Activated naive CD8-positive, alpha-beta T cell treated with anti-CD3 and anti-CD28 coated beads, Interleukin-2, amount 10 ng/mL, durations not matched to agents 7 days and 5 days (primary cell): ENCODE measurements around the gene UGT1A4. TPM values are rescaled to one million over a fixed set of nuclear protein-coding genes. Genes with fewer than 3 reads are reported as not detected.
"Not testable (repeated sequence)": the region's sequence is repeated elsewhere in the genome, so short reads cannot be mapped to it uniquely, and the experiment has no call there.

ENCODE experiments used
- ATAC-seq: fragments of 150-1000 bp; cut with Tn5 transposase; one replicate; pipeline ENCODE4 v1.10.0; 2021; ENCODE audit warnings: low read depth, moderate library complexity
- POLR2A ChIA-PET: fragments of 350-600 bp; sonication (Branson Sonifier 250); formaldehyde crosslinking; loops from one replicate; lab custom pipeline; 2021; ENCODE audit warnings: antibody characterized with exemption; lab: Charles Lee
- DNase-seq: peaks from one replicate; pipeline ENCODE4 v3.0.0; 2021
- H3K27ac Mint-ChIP-seq: one replicate; pipeline ENCODE4 v1.8.0; 2022; ENCODE audit warnings: mild to moderate bottlenecking, mixed read lengths
- H3K27me3 Mint-ChIP-seq: one replicate; pipeline ENCODE4 v1.8.0; 2022; ENCODE audit warnings: mild to moderate bottlenecking, moderate library complexity, mixed read lengths
- H3K36me3 Mint-ChIP-seq: one replicate; pipeline ENCODE4 v1.8.0; 2021; ENCODE audit warnings: mild to moderate bottlenecking, mixed read lengths
- H3K4me1 Mint-ChIP-seq: one replicate; pipeline ENCODE4 v1.8.0; 2021; ENCODE audit warnings: mixed read lengths
- H3K4me3 Mint-ChIP-seq: one replicate; pipeline ENCODE4 v1.8.0; 2022; ENCODE audit warnings: mild to moderate bottlenecking, moderate library complexity, mixed read lengths
- H3K9me3 Mint-ChIP-seq: one replicate; pipeline ENCODE4 v1.8.0; 2021; ENCODE audit warnings: mixed read lengths
- total RNA-seq, 2 experiments: library from RNA; stranded (reverse); gene quantifications; one replicate each; pipeline ENCODE4 v1.2.3, GENCODE V29; 2021

Gene UGT1A4
- total RNA-seq, 2 experiments from 2014 or later, result not detected

GRCh38 chr2:233689031-233689430 is 29.5 kb upstream of the UGT1A4 start:
- no peak overlapping the region for H3K4me3 Mint-ChIP-seq
- H3K4me1 Mint-ChIP-seq, result no peaks in the 10 kb centered on the region
- no peaks in the 10 kb centered on the region for H3K36me3 Mint-ChIP-seq
- no peak overlapping the region for H3K27ac Mint-ChIP-seq
- no peak for DNase-seq
- no peaks in the 10 kb centered on the region for H3K9me3 Mint-ChIP-seq
- POLR2A ChIA-PET, result no interaction called here
- ATAC-seq, result no peak
- peaks cover 5% of the 10 kb centered on the region for H3K27me3 Mint-ChIP-seq

GRCh38 chr2:233689501-233689900 is 29.0 kb upstream of the UGT1A4 start:
- no peak overlapping the region for H3K4me3 Mint-ChIP-seq

GRCh38 chr2:233690444-233690843 is 28.1 kb upstream of the UGT1A4 start:
- H3K4me3 Mint-ChIP-seq, result no peak overlapping the region
- H3K27me3 Mint-ChIP-seq, result peaks cover 5% of the 10 kb centered on the region
- no peaks in the 10 kb centered on the region for H3K9me3 Mint-ChIP-seq
- POLR2A ChIA-PET, result no interaction called here
- no peak overlapping the region for H3K27ac Mint-ChIP-seq
- ATAC-seq, result no peak
- no peaks in the 10 kb centered on the region for H3K4me1 Mint-ChIP-seq
- DNase-seq, result no peak
- H3K36me3 Mint-ChIP-seq, result no peaks in the 10 kb centered on the region

More at GRCh38 chr2:233689501-233689900, 29.0 kb upstream of the UGT1A4 start:
- H3K9me3 Mint-ChIP-seq, result no peaks in the 10 kb centered on the region
- DNase-seq, result no peak
- no peaks in the 10 kb centered on the region for H3K4me1 Mint-ChIP-seq
- peaks cover 5% of the 10 kb centered on the region for H3K27me3 Mint-ChIP-seq
- H3K36me3 Mint-ChIP-seq, result no peaks in the 10 kb centered on the region
- POLR2A ChIA-PET, result no interaction called here
- no peak for ATAC-seq
- H3K27ac Mint-ChIP-seq, result no peak overlapping the region

- POLR2A ChIA-PET, result no interaction called here
- no peaks in the 10 kb centered on the region for H3K36me3 Mint-ChIP-seq
- no peaks in the 10 kb centered on the region for H3K9me3 Mint-ChIP-seq
These were observed 26.8 kb upstream of the UGT1A4 start for GRCh38 chr2:233691443-233692433.

GRCh38 chr2:233692648-233693047 is 25.9 kb upstream of the UGT1A4 start, which contains the start of gene UGT1A6:
Gene UGT1A6 (plus strand): TSS chr2:233692890. CDS start chr2:233693005, 115 bp downstream.
- H3K4me3 Mint-ChIP-seq, result no peak within 1 kb of the TSS
- ATAC-seq (no peak), DNase-seq (no peak)
- peaks cover 17% of the 10 kb centered on the region for H3K27me3 Mint-ChIP-seq
- no peaks in the 10 kb centered on the region for H3K36me3 Mint-ChIP-seq
- no peaks in the 10 kb centered on the region for H3K9me3 Mint-ChIP-seq
- no peaks in the 10 kb centered on the region for H3K4me1 Mint-ChIP-seq
- no peak within 1 kb of the TSS for H3K27ac Mint-ChIP-seq
- POLR2A ChIA-PET, result no interaction called here

More at GRCh38 chr2:233691443-233692433, 26.8 kb upstream of the UGT1A4 start:
- Mint-ChIP-seq H3K4me1 (no peaks in the 10 kb centered on the region), H3K27ac (no peak overlapping the region), H3K27me3 (peaks cover 9% of the 10 kb centered on the region), H3K4me3 (no peak overlapping the region)
- DNase-seq (no peak), ATAC-seq (no peak)

- no peak overlapping the region for H3K27ac Mint-ChIP-seq
These were observed 24.6 kb upstream of the UGT1A4 start for GRCh38 chr2:233693963-233694362.

GRCh38 chr2:233698740-233699139 is 19.8 kb upstream of the UGT1A4 start:
- ATAC-seq, result no peak
- no peaks in the 10 kb centered on the region for H3K36me3 Mint-ChIP-seq
- H3K4me3 Mint-ChIP-seq, result no peak overlapping the region
- H3K4me1 Mint-ChIP-seq, result no peaks in the 10 kb centered on the region
- no peak overlapping the region for H3K27ac Mint-ChIP-seq
- H3K9me3 Mint-ChIP-seq, result no peaks in the 10 kb centered on the region
- DNase-seq, result no peak
- H3K27me3 Mint-ChIP-seq, result peaks cover 34% of the 10 kb centered on the region
- POLR2A ChIA-PET, result no interaction called here

More at GRCh38 chr2:233693963-233694362, 24.6 kb upstream of the UGT1A4 start:
- H3K4me1 Mint-ChIP-seq, result no peaks in the 10 kb centered on the region
- no peaks in the 10 kb centered on the region for H3K36me3 Mint-ChIP-seq
- H3K4me3 Mint-ChIP-seq, result no peak overlapping the region
- peaks cover 17% of the 10 kb centered on the region for H3K27me3 Mint-ChIP-seq
- ATAC-seq (no peak), DNase-seq (no peak)
- H3K9me3 Mint-ChIP-seq, result no peaks in the 10 kb centered on the region
- POLR2A ChIA-PET, result no interaction called here

- H3K9me3 Mint-ChIP-seq, result peaks cover 1% of the 10 kb centered on the region
- POLR2A ChIA-PET, result no interaction called here
- no peaks in the 10 kb centered on the region for H3K4me1 Mint-ChIP-seq
- no peak overlapping the region for H3K4me3 Mint-ChIP-seq
- H3K36me3 Mint-ChIP-seq, result peaks cover 2% of the 10 kb centered on the region
- H3K27me3 Mint-ChIP-seq, result peaks cover 37% of the 10 kb centered on the region
- ATAC-seq, result no peak
- no peak for DNase-seq
- no peak overlapping the region for H3K27ac Mint-ChIP-seq
These were observed 19.0 kb upstream of the UGT1A4 start for GRCh38 chr2:233699424-233700027.

- no peak for ATAC-seq
- H3K36me3 Mint-ChIP-seq, result peaks cover 2% of the 10 kb centered on the region
- H3K4me3 Mint-ChIP-seq, result no peak overlapping the region
- no peak overlapping the region for H3K27ac Mint-ChIP-seq
- POLR2A ChIA-PET, result no interaction called here
- H3K4me1 Mint-ChIP-seq, result no peaks in the 10 kb centered on the region
- H3K9me3 Mint-ChIP-seq, result peaks cover 1% of the 10 kb centered on the region
- H3K27me3 Mint-ChIP-seq, result peaks cover 40% of the 10 kb centered on the region
- no peak for DNase-seq
These were observed 18.4 kb upstream of the UGT1A4 start for GRCh38 chr2:233700028-233700635.

GRCh38 chr2:233700842-233701241 is 17.7 kb upstream of the UGT1A4 start:
- H3K27me3 Mint-ChIP-seq, result peaks cover 40% of the 10 kb centered on the region
- H3K4me3 Mint-ChIP-seq, DNase-seq, ATAC-seq, H3K4me1 Mint-ChIP-seq, H3K9me3 Mint-ChIP-seq, POLR2A ChIA-PET, H3K27ac Mint-ChIP-seq, H3K36me3 Mint-ChIP-seq: not testable (repeated sequence)

- H3K4me1 Mint-ChIP-seq, result no peaks in the 10 kb centered on the region
- POLR2A ChIA-PET, result interaction anchor here (0.8 kb wide), 1 partner anchor 106 kb away, joined by 4 read pairs; no protein-coding TSS in a partner anchor
- DNase-seq (no peak), ATAC-seq (no peak)
- no peak overlapping the region for H3K27ac Mint-ChIP-seq
- peaks cover 2% of the 10 kb centered on the region for H3K36me3 Mint-ChIP-seq
- H3K4me3 Mint-ChIP-seq, result no peak overlapping the region
- H3K9me3 Mint-ChIP-seq, result peaks cover 1% of the 10 kb centered on the region
- H3K27me3 Mint-ChIP-seq, result peaks cover 30% of the 10 kb centered on the region
These were observed 16.3 kb upstream of the UGT1A4 start for GRCh38 chr2:233702238-233702637.

- peaks cover 1% of the 10 kb centered on the region for H3K9me3 Mint-ChIP-seq
- no peak for DNase-seq
- POLR2A ChIA-PET, result no interaction called here
These were observed 12.5 kb upstream of the UGT1A4 start for GRCh38 chr2:233705911-233706506.

GRCh38 chr2:233706720-233707119 is 11.8 kb upstream of the UGT1A4 start:
- Mint-ChIP-seq H3K36me3 (peaks cover 2% of the 10 kb centered on the region), H3K9me3 (peaks cover 1% of the 10 kb centered on the region), H3K27me3 (peaks cover 31% of the 10 kb centered on the region), H3K4me1 (peaks cover 3% of the 10 kb centered on the region), H3K4me3 (no peak overlapping the region), H3K27ac (no peak overlapping the region)
- POLR2A ChIA-PET, result no interaction called here
- ATAC-seq (no peak), DNase-seq (no peak)

More at GRCh38 chr2:233705911-233706506, 12.5 kb upstream of the UGT1A4 start:
- Mint-ChIP-seq H3K27ac (no peak overlapping the region), H3K4me3 (no peak overlapping the region), H3K27me3 (peaks cover 34% of the 10 kb centered on the region), H3K36me3 (peaks cover 2% of the 10 kb centered on the region), H3K4me1 (no peaks in the 10 kb centered on the region)
- no peak for ATAC-seq
